D721Med (cell line): Measurements from ENCODE around the gene SMIM23.

Source experiments
- DNase-seq: peaks from one replicate; pipeline ENCODE4 v3.0.0; 2011; ENCODE audit warnings: low spot score; ENCODE audit not compliant: insufficient read length
- FAIRE-seq: peaks from 2 replicates; lab custom pipeline; 2011; peaks lifted over from hg19 to GRCh38; lab: Jason Lieb, UNC
- CTCF ChIP-seq: IDR thresholded peaks from 2 replicates; pipeline ENCODE4 v1.5.1; 2012; ENCODE audit warnings: mild to moderate bottlenecking, control low read depth; ENCODE audit not compliant: insufficient read depth; ENCODE audit errors: missing control alignments

SMIM23 gene

DNA sequence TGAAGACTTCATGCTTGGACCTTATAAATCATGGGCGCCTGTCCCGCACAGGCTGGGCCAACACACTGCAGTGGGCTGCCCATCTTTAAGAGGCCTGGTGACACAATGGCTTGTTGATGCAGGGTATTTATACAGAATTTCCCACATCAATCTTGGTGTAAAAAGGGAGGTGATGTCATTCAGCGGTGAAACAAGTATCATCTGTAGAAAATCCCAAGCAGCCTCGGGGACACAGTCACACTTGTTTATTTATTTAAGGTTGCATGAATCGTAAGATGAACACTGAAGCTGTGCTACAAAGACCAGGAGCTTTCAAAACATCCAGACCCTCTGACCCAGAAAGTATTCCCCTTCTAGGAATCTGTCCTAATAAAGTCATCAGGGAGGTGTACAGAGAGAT, 40.5 kb downstream of the SMIM23 start:
- no peak for FAIRE-seq
- TF ChIP-seq CTCF = no peak
- no peak for DNase-seq

DNA sequence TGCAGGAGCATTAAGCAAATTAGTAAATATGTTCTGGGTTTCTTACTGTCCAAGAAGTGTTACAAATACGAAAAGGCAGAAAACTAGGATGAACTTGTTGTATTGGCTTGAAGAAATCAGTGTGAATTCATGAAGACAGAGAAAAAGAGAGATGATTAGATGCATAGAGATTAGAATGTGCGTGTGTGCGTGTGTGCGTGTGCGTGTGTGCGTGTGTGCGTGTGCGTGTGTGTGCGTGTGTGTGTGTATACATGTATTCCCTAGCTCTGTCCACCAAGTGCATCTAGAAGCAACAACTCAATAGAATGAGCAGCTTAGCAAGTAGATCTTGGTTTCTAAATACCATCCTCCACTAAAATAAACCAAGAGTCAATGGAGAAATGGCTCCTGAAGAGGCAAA, 41.5 kb downstream of the SMIM23 start:
- FAIRE-seq = no peak
- no peak for TF ChIP-seq CTCF
- no peak for DNase-seq

GRCh38 chr5:171830686-171831085, 45.1 kb downstream of the SMIM23 start:
- FAIRE-seq = no peak
- no peak for DNase-seq
- no peak for TF ChIP-seq CTCF

GRCh38 chr5:171832775-171833174, 47.2 kb downstream of the SMIM23 start:
- FAIRE-seq (no peak), DNase-seq (no peak)
- no peak for TF ChIP-seq CTCF

GRCh38 chr5:171834461-171834860, 48.8 kb downstream of the SMIM23 start:
- FAIRE-seq (no peak), DNase-seq (no peak)
- no peak for TF ChIP-seq CTCF

DNA sequence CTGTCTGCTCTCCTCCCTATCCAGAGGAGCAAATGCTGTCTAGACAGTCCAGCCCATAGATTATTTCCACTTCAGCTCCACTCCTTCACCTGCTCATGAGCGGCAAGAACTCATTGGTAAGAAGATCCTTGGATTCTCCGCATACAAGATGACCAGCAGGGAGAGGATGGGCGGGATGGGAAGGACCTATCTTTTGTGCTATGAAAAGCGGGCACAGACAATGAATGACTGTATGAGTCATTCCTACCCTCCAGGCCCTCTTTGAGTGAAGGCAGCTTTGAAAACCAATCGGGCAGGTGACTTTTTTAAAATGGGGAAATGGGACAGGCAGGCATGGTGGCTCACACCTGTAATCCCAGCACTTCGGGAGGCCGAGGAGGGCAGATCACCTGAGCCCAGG, 49.4 kb downstream of the SMIM23 start:
- no peak for DNase-seq
- TF ChIP-seq CTCF = no peak
- FAIRE-seq = no peak

DNA sequence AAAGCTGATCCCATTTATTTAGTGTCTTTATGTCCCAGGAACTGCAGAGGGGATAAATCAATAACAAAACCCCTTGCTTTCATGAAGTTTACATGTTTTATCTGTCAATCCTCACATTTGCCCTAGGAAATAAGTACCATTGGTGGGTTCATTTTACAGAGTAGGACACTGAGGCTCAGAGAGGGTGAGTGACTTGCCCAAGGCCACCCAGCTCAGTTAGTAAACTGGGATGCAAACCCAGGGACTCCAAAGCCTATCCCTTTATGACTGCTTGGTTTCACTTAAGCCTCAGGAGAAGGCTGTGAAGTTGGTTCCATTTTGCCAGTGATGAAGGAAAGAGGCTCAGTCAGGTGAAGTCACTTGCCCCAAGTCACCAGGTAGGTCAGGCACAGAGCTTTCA, 51.9 kb downstream of the SMIM23 start:
- TF ChIP-seq CTCF = no peak
- FAIRE-seq = no peak
- DNase-seq = no peak
